Mesothelial cell of epicardium (in vitro differentiated cells): ENCODE data around the gene CDNF. TPM values are rescaled to one million over a fixed set of nuclear protein-coding genes. Genes with fewer than 3 reads are reported as not detected.
"Not testable (repeated sequence)": the region's sequence is repeated elsewhere in the genome, so short reads cannot be mapped to it uniquely, and the experiment has no call there.

Experiments
- DNase-seq, 2 experiments: peaks; one replicate each; pipeline ENCODE4 v3.0.0; 2021; ENCODE audit warnings: low spot score in 2 of 2; ENCODE audit not compliant: unreplicated experiment in 2 of 2
- H3K27ac Mint-ChIP-seq: 2 replicates; pipeline ENCODE4 v1.8.0; 2021; ENCODE audit warnings: mixed read lengths
- H3K27me3 Mint-ChIP-seq: 2 replicates; pipeline ENCODE4 v1.8.0; 2021; ENCODE audit warnings: low read depth, mixed read lengths
- H3K36me3 Mint-ChIP-seq: 2 replicates; pipeline ENCODE4 v1.8.0; 2021; ENCODE audit warnings: mixed read lengths
- H3K4me1 Mint-ChIP-seq: 2 replicates; pipeline ENCODE4 v1.8.0; 2021; ENCODE audit warnings: mixed read lengths
- H3K4me3 Mint-ChIP-seq: 2 replicates; pipeline ENCODE4 v1.8.0; 2021; ENCODE audit warnings: mild to moderate bottlenecking, moderate library complexity, mixed read lengths
- H3K9me3 Mint-ChIP-seq: 2 replicates; pipeline ENCODE4 v1.8.0; 2021; ENCODE audit warnings: mixed read lengths
- CTCF ChIP-seq: fragments of 200-600 bp; sonication (generic); IDR thresholded peaks from one replicate; pipeline ENCODE4 v1.5.0; 2021; ENCODE audit warnings: antibody characterized with exemption; ENCODE audit not compliant: unreplicated experiment
- total RNA-seq: library from RNA; stranded (reverse); gene quantifications from 3 replicates; pipeline ENCODE4 v1.2.1, GENCODE V29; 2021

CDNF gene
- total RNA-seq, 1 donor from 2014 or later, result 1.7 TPM

- peak overlapping the region; percentile 59 for H3K27ac Mint-ChIP-seq
Measured at GRCh38 chr10:14822879-14823755, 14.7 kb downstream of the CDNF start.

GRCh38 chr10:14821635-14822375 is 16.0 kb downstream of the CDNF start:
- no peak overlapping the region for H3K4me3 Mint-ChIP-seq
- no peaks in the 10 kb centered on the region for H3K36me3 Mint-ChIP-seq
- TF ChIP-seq CTCF, result no peak
- peaks cover 79% of the 10 kb centered on the region for H3K27me3 Mint-ChIP-seq
- H3K27ac Mint-ChIP-seq, result no peak overlapping the region
- DNase-seq, result no peak
- peaks cover 7% of the 10 kb centered on the region for H3K4me1 Mint-ChIP-seq
- H3K9me3 Mint-ChIP-seq, result no peaks in the 10 kb centered on the region

More at GRCh38 chr10:14822879-14823755, 14.7 kb downstream of the CDNF start:
- Mint-ChIP-seq H3K4me1 (peaks cover 7% of the 10 kb centered on the region), H3K27me3 (peaks cover 79% of the 10 kb centered on the region), H3K4me3 (no peak overlapping the region), H3K36me3 (no peaks in the 10 kb centered on the region), H3K9me3 (no peaks in the 10 kb centered on the region)
- DNase-seq, result no peak
- TF ChIP-seq CTCF, result no peak

GRCh38 chr10:14820775-14821154 is 17.1 kb downstream of the CDNF start:
- peaks cover 69% of the 10 kb centered on the region for H3K27me3 Mint-ChIP-seq
- no peak for TF ChIP-seq CTCF

GRCh38 chr10:14820010-14820774 is 17.6 kb downstream of the CDNF start:
- Mint-ChIP-seq H3K4me1 (peaks cover 7% of the 10 kb centered on the region), H3K27me3 (peaks cover 67% of the 10 kb centered on the region), H3K27ac (no peak overlapping the region), H3K4me3 (no peak overlapping the region), H3K36me3 (no peaks in the 10 kb centered on the region), H3K9me3 (no peaks in the 10 kb centered on the region)
- no peak for DNase-seq
- TF ChIP-seq CTCF, result no peak

More at GRCh38 chr10:14820775-14821154, 17.1 kb downstream of the CDNF start:
- peaks cover 7% of the 10 kb centered on the region for H3K4me1 Mint-ChIP-seq
- no peak for DNase-seq
- H3K36me3 Mint-ChIP-seq, result no peaks in the 10 kb centered on the region
- H3K9me3 Mint-ChIP-seq, result no peaks in the 10 kb centered on the region
- no peak overlapping the region for H3K27ac Mint-ChIP-seq
- no peak overlapping the region for H3K4me3 Mint-ChIP-seq

GRCh38 chr10:14816717-14817116 is 21.1 kb downstream of the CDNF start:
- not testable (repeated sequence) for DNase-seq

More at GRCh38 chr10:14816717-14817116, 21.1 kb downstream of the CDNF start:
- H3K27me3 Mint-ChIP-seq, result peaks cover 55% of the 10 kb centered on the region
- H3K36me3 Mint-ChIP-seq, H3K4me3 Mint-ChIP-seq, H3K4me1 Mint-ChIP-seq, H3K27ac Mint-ChIP-seq, H3K9me3 Mint-ChIP-seq: not testable (repeated sequence)
